ENCODE data around the gene BAIAP2L1. TPM values are rescaled to one million over a fixed set of nuclear protein-coding genes. Genes with fewer than 3 reads are reported as not detected.

BAIAP2L1 gene
- total RNA-seq, 1 donor, result under 0.01 TPM

GRCh38 chr7:98360221-98361130, 40.4 kb downstream of the BAIAP2L1 start:
- DNase-seq (ENCODE audit: low read depth in 2 of 3, low spot score in 2 of 3), result peak in 2 of 3 donors; percentile 10 to 41

GRCh38 chr7:98359395-98359794, 41.5 kb downstream of the BAIAP2L1 start:
- DNase-seq (ENCODE audit: low read depth in 2 of 3, low spot score in 2 of 3), result no peak

GRCh38 chr7:98358706-98359105, 42.2 kb downstream of the BAIAP2L1 start:
- no peak for DNase-seq (ENCODE audit: low read depth in 2 of 3, low spot score in 2 of 3)

GRCh38 chr7:98357751-98358161, 43.1 kb downstream of the BAIAP2L1 start:
- DNase-seq (ENCODE audit: low read depth in 2 of 3, low spot score in 2 of 3), result no peak

- no peak for DNase-seq (ENCODE audit: low read depth in 2 of 3, low spot score in 2 of 3)
Observed at GRCh38 chr7:98355250-98355538, 45.7 kb downstream of the BAIAP2L1 start.

- no peak for DNase-seq (ENCODE audit: low read depth in 2 of 3, low spot score in 2 of 3)
Observed at GRCh38 chr7:98354511-98355249, 46.2 kb downstream of the BAIAP2L1 start.

- no peak for DNase-seq (ENCODE audit: low read depth in 2 of 3, low spot score in 2 of 3)
Observed at GRCh38 chr7:98354052-98354451, 46.8 kb downstream of the BAIAP2L1 start.

GRCh38 chr7:98352621-98353020, 48.3 kb downstream of the BAIAP2L1 start:
- DNase-seq (ENCODE audit: low read depth in 2 of 3, low spot score in 2 of 3), result no peak

GRCh38 chr7:98351136-98351535, 49.8 kb downstream of the BAIAP2L1 start:
- DNase-seq (ENCODE audit: low read depth in 2 of 3, low spot score in 2 of 3), result no peak

GRCh38 chr7:98348726-98349474, 52.0 kb downstream of the BAIAP2L1 start:
- no peak for DNase-seq (ENCODE audit: low read depth in 2 of 3, low spot score in 2 of 3)

GRCh38 chr7:98346515-98347069, 54.3 kb downstream of the BAIAP2L1 start:
- no peak for DNase-seq (ENCODE audit: low read depth in 2 of 3, low spot score in 2 of 3)

GRCh38 chr7:98341106-98341505, 59.8 kb downstream of the BAIAP2L1 start:
- no peak for DNase-seq (ENCODE audit: low read depth in 2 of 3, low spot score in 2 of 3)

GRCh38 chr7:98339043-98339442, 61.8 kb downstream of the BAIAP2L1 start:
- no peak for DNase-seq (ENCODE audit: low read depth in 2 of 3, low spot score in 2 of 3)

- DNase-seq (ENCODE audit: low read depth in 2 of 3, low spot score in 2 of 3), result no peak
Observed at GRCh38 chr7:98338441-98338840, 62.4 kb downstream of the BAIAP2L1 start.

- no peak for DNase-seq (ENCODE audit: low read depth in 2 of 3, low spot score in 2 of 3)
Observed at GRCh38 chr7:98335411-98335977, 65.4 kb downstream of the BAIAP2L1 start.

GRCh38 chr7:98334081-98334480, 66.8 kb downstream of the BAIAP2L1 start:
- no peak for DNase-seq (ENCODE audit: low read depth in 2 of 3, low spot score in 2 of 3)

GRCh38 chr7:98330926-98331529, 69.9 kb downstream of the BAIAP2L1 start:
- DNase-seq (ENCODE audit: low read depth in 2 of 3, low spot score in 2 of 3), result no peak

GRCh38 chr7:98329791-98330373, 71.0 kb downstream of the BAIAP2L1 start:
- DNase-seq (ENCODE audit: low read depth in 2 of 3, low spot score in 2 of 3), result no peak

GRCh38 chr7:98329100-98329790, 71.6 kb downstream of the BAIAP2L1 start:
- no peak for DNase-seq (ENCODE audit: low read depth in 2 of 3, low spot score in 2 of 3)
